ENCODE data around the gene RACK1. TPM values are rescaled to one million over a fixed set of nuclear protein-coding genes. Genes with fewer than 3 reads are reported as not detected.

The RACK1 gene
- total and polyA plus RNA-seq, 2 of the 8 experiments (the other 6 are each of a cell fraction or from before 2014, with no cell fraction given), result 2,589 to 7,971 TPM

DNA sequence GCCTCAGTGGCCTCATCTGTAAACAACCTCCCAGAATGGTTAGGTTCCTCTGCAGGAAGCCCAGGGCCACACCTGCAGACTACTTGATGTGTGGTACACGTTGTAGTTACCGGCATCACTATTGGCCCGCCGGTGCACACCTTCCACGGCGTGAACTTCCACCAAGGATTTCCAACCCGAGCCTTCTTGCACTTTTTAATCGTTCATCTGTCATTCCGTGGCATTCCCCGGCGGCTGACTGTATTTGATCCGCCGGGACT, 26.0 kb downstream of the RACK1 start:
- H2BK12ac ChIP-seq (ENCODE audit: low read depth, low read length), result 0 out of 2 replicates have a peak overlapping the region, but pooled peaks have one; percentile 7
- H3K79me1 ChIP-seq (ENCODE audit: low read depth, low read length), result no peaks in the 10 kb centered on the region
- no peak overlapping the region for H2AFZ ChIP-seq (ENCODE audit: low read length)
- no peak overlapping the region for H2AK5ac ChIP-seq (ENCODE audit: low read depth, low read length)
- WGBS, 2 experiments (ENCODE audit: extremely low coverage in 1 of 2, insufficient coverage in 1 of 2, insufficient read length in 1 of 2, insufficient replicate concordance in 2 of 2, low coverage in 1 of 2, low lambda C conversion rate in 2 of 2, missing lambda C conversion rate in 1 of 2), result 16% methylated on average over 13 of the region's 13 CpGs; no CpG with 5 or more reads in 1 of the 2 experiments
- H3K79me2 ChIP-seq (ENCODE audit: control insufficient read depth in 1 of 2, insufficient read depth in 2 of 2, low read length in 2 of 2), result no peaks in the 10 kb centered on the region
- no peaks in the 10 kb centered on the region for H3K9me3 ChIP-seq (ENCODE audit: insufficient read depth in 2 of 2, low read depth in 1 of 2, low read length in 1 of 2)
- no peak overlapping the region for H4K8ac ChIP-seq (ENCODE audit: extremely low read depth, insufficient read depth, low read length)
- H2BK120ac ChIP-seq (replicated peaks; ENCODE audit: low read depth, low read length), result no peak overlapping the region
- ChIA-PET POLR2A (ENCODE audit: partially characterized antibody) (interaction anchor here (1.0 kb wide), 1 partner anchor 11 kb away, joined by 4 read pairs; no protein-coding TSS in a partner anchor), CTCF (ENCODE audit: partially characterized antibody) (no interaction called here)
- peak overlapping the region; percentile 92 to 97 for H3K4me2 ChIP-seq (ENCODE audit: insufficient read depth in 1 of 2, low read depth in 2 of 2, low read length in 2 of 2)
- H4K91ac ChIP-seq (replicated peaks; ENCODE audit: insufficient read length, low read length), result no peak overlapping the region
- H3K4me1 ChIP-seq (replicated peaks in 1 of 4; ENCODE audit: control insufficient read depth in 3 of 4, insufficient read depth in 4 of 4, low read length in 3 of 4), result peaks cover 0 to 2% (median 0%) of the 10 kb centered on the region in 4 experiments; a peak in 3 of 7 replicates
- no peak overlapping the region for H3K4ac ChIP-seq (replicated peaks; ENCODE audit: insufficient read length, low read depth, low read length)
- H3K4me3 ChIP-seq (ENCODE audit: extremely low read depth in 1 of 4, insufficient read depth in 2 of 4, low read depth in 3 of 4, low read length in 4 of 4), result peak overlapping the region; percentile 46 to 76 (median 63); a peak in 7 of 8 replicates
- no peak for FAIRE-seq
- H3K56ac ChIP-seq (replicated peaks; ENCODE audit: insufficient read length, low read depth, low read length), result no peak overlapping the region
- no peak overlapping the region for H2BK15ac ChIP-seq (ENCODE audit: low read length)
- no peak overlapping the region for H3K18ac ChIP-seq (ENCODE audit: extremely low read depth, low read length)
- H3K27ac ChIP-seq (ENCODE audit: low read depth, low read length), result no peak overlapping the region
- H3K36me3 ChIP-seq (ENCODE audit: control insufficient read depth in 2 of 4, insufficient read depth in 4 of 4, low read length in 3 of 4), result no peaks in the 10 kb centered on the region
- peaks cover 17% of the 10 kb centered on the region for H3K23me2 ChIP-seq (ENCODE audit: low read depth, low read length)
- no peak overlapping the region for H3K14ac ChIP-seq (ENCODE audit: insufficient read length)
- H4K5ac ChIP-seq (ENCODE audit: insufficient read length, low read depth, low read length), result no peak overlapping the region
- peaks cover 0 to 5% (median 1%) of the 10 kb centered on the region in 4 experiments; a peak in 2 of 7 replicates for H3K27me3 ChIP-seq (replicated peaks in 1 of 4; ENCODE audit: control insufficient read depth in 3 of 4, extremely low read depth in 1 of 4, insufficient read depth in 3 of 4, low read length in 3 of 4)
- no peak overlapping the region for H2BK5ac ChIP-seq (ENCODE audit: low read depth, low read length)
- H3K9ac ChIP-seq (replicated peaks in 1 of 4; ENCODE audit: extremely low read depth in 1 of 4, low read depth in 3 of 4, low read length in 3 of 4), result peak overlapping the region in 2 of 4 experiments; percentile 57 to 69; a peak in 3 of 7 replicates
- no peak for DNase-seq (ENCODE audit: low read depth in 1 of 2, low spot score in 2 of 2)
- H4K20me1 ChIP-seq (replicated peaks in 1 of 2; ENCODE audit: control insufficient read depth in 1 of 2, insufficient read depth in 2 of 2, low read length in 2 of 2), result peaks cover 0 to 4% of the 10 kb centered on the region in 2 experiments
- no peak overlapping the region for H3K23ac ChIP-seq (ENCODE audit: insufficient read length)
- H2BK20ac ChIP-seq (ENCODE audit: low read length), result no peak overlapping the region
- no peak for TF ChIP-seq SRF (IDR thresholded peaks at IDR 0.05; ENCODE audit: low read depth, low read length)
- no peak for TF ChIP-seq MAFK (IDR thresholded peaks at IDR 0.05; ENCODE audit: low read depth, low read length)
- no peak for TF ChIP-seq SP2 (IDR thresholded peaks at IDR 0.05; ENCODE audit: low read length)
- TF ChIP-seq YY1 (IDR thresholded peaks at IDR 0.05; ENCODE audit: low read depth, low read length), result no peak
- TF ChIP-seq POLR2A (IDR thresholded peaks at IDR 0.05; ENCODE audit: control extremely low read depth in 1 of 2, low read depth in 2 of 2, low read length in 2 of 2), result no peak
- TF ChIP-seq, protein P1, sequence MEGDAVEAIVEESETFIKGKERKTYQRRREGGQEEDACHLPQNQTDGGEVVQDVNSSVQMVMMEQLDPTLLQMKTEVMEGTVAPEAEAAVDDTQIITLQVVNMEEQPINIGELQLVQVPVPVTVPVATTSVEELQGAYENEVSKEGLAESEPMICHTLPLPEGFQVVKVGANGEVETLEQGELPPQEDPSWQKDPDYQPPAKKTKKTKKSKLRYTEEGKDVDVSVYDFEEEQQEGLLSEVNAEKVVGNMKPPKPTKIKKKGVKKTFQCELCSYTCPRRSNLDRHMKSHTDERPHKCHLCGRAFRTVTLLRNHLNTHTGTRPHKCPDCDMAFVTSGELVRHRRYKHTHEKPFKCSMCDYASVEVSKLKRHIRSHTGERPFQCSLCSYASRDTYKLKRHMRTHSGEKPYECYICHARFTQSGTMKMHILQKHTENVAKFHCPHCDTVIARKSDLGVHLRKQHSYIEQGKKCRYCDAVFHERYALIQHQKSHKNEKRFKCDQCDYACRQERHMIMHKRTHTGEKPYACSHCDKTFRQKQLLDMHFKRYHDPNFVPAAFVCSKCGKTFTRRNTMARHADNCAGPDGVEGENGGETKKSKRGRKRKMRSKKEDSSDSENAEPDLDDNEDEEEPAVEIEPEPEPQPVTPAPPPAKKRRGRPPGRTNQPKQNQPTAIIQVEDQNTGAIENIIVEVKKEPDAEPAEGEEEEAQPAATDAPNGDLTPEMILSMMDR (IDR thresholded peaks at IDR 0.05; ENCODE audit: control extremely low read depth in 1 of 3, insufficient read depth in 1 of 3, low read depth in 1 of 3, low read length in 3 of 3), result no peak
- TF ChIP-seq PHF8 (conservative IDR thresholded peaks at IDR 0.05; ENCODE audit: low read depth, low read length), result no peak
- TF ChIP-seq SIX5 (IDR thresholded peaks at IDR 0.05; ENCODE audit: low read depth, low read length), result no peak
- no peak for TF ChIP-seq RFX5 (IDR thresholded peaks at IDR 0.05; ENCODE audit: borderline replicate concordance, low read depth, low read length)
- TF ChIP-seq SUZ12 (IDR thresholded peaks at IDR 0.05; ENCODE audit: low read length), result no peak
- TF ChIP-seq, protein P2, sequence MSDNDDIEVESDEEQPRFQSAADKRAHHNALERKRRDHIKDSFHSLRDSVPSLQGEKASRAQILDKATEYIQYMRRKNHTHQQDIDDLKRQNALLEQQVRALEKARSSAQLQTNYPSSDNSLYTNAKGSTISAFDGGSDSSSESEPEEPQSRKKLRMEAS (IDR thresholded peaks at IDR 0.05), result no peak
